ENCODE measurements around the gene SORD. TPM values are rescaled to one million over a fixed set of nuclear protein-coding genes. Genes with fewer than 3 reads are reported as not detected.
"Not testable (repeated sequence)": the region's sequence is repeated elsewhere in the genome, so short reads cannot be mapped to it uniquely, and the experiment has no call there.

Gene SORD
- total RNA-seq, 1 donor from 2014 or later, result 20.4 TPM

GRCh38 chr15:45102226-45102625, 79.2 kb downstream of the SORD start:
- Histone ChIP-seq H3K36me3 (no peaks in the 10 kb centered on the region), H3K4me3 (no peak overlapping the region), H3K4me1 (no peaks in the 10 kb centered on the region), H3K27me3 (no peaks in the 10 kb centered on the region), H3K9me3 (no peaks in the 10 kb centered on the region), H3K27ac (no peak overlapping the region)
- TF ChIP-seq CTCF (IDR thresholded peaks at IDR 0.05) (no peak), POLR2AphosphoS5 (IDR thresholded peaks at IDR 0.05; ENCODE audit: insufficient read depth in 1 of 2, low read depth in 1 of 2) (no peak), POLR2A (IDR thresholded peaks at IDR 0.05) (no peak)
- intact Hi-C loops (cut with DNase I), result no loop called here
- DNase-seq (ENCODE audit: extremely low spot score in 2 of 2), result no peak

GRCh38 chr15:45104170-45104569, 81.2 kb downstream of the SORD start:
- H3K27me3 ChIP-seq; H3K4me3 ChIP-seq; DNase-seq (ENCODE audit: extremely low spot score in 2 of 2); intact Hi-C loops (cut with DNase I); H3K9me3 ChIP-seq; H3K36me3 ChIP-seq; H3K4me1 ChIP-seq; H3K27ac ChIP-seq: not testable (repeated sequence)

DNA sequence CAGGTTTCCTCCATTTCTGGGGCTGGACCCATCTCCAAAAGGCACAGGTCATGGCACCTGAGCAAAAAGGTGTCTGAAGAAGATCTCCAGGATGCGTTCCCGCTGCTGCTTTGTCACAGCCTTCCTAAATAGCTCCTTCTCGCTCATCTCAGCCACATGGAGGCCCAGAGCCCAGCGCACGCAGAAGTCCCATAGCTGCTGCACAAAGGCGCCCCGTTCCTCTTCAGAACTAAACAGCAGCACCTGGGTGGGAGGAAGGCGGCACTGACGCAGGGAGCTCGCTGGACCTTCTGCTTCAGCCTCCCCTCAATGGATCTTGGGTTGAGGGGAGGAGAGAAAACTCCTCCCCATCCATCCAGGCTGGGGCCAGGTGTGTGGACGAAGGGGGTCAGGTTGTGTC, 82.6 kb downstream of the SORD start:
- H3K4me1 ChIP-seq, result no peaks in the 10 kb centered on the region

GRCh38 chr15:45106002-45106790, 83.2 kb downstream of the SORD start:
- Histone ChIP-seq H3K27me3 (no peaks in the 10 kb centered on the region), H3K4me1 (no peaks in the 10 kb centered on the region), H3K36me3 (no peaks in the 10 kb centered on the region), H3K4me3 (no peak overlapping the region), H3K27ac (no peak overlapping the region), H3K9me3 (no peaks in the 10 kb centered on the region)
- intact Hi-C loops (cut with DNase I), result no loop called here
- no peak for TF ChIP-seq POLR2A (IDR thresholded peaks at IDR 0.05)
- no peak for DNase-seq (ENCODE audit: extremely low spot score in 2 of 2)

More for the DNA sequence above, 82.6 kb downstream of the SORD start:
- intact Hi-C loops (cut with DNase I), result no loop called here
- H3K4me3 ChIP-seq, result no peak overlapping the region
- H3K36me3 ChIP-seq, result no peaks in the 10 kb centered on the region
- H3K27me3 ChIP-seq, result no peaks in the 10 kb centered on the region
- no peak overlapping the region for H3K27ac ChIP-seq
- no peak for DNase-seq (ENCODE audit: extremely low spot score in 2 of 2)
- no peaks in the 10 kb centered on the region for H3K9me3 ChIP-seq
- TF ChIP-seq CTCF (IDR thresholded peaks at IDR 0.05) (no peak), POLR2AphosphoS5 (IDR thresholded peaks at IDR 0.05; ENCODE audit: insufficient read depth in 1 of 2, low read depth in 1 of 2) (no peak), POLR2A (IDR thresholded peaks at IDR 0.05) (no peak)

- no peak for DNase-seq (ENCODE audit: extremely low spot score in 2 of 2)
- Histone ChIP-seq H3K9me3 (no peaks in the 10 kb centered on the region), H3K4me3 (no peak overlapping the region), H3K36me3 (no peaks in the 10 kb centered on the region), H3K27ac (no peak overlapping the region), H3K27me3 (peaks cover 4% of the 10 kb centered on the region), H3K4me1 (peaks cover 16% of the 10 kb centered on the region)
- intact Hi-C loops (cut with DNase I), result no loop called here
- TF ChIP-seq CTCF (IDR thresholded peaks at IDR 0.05), result no peak
- TF ChIP-seq POLR2AphosphoS5 (IDR thresholded peaks at IDR 0.05; ENCODE audit: insufficient read depth in 1 of 2, low read depth in 1 of 2), result no peak
- no peak for TF ChIP-seq POLR2A (IDR thresholded peaks at IDR 0.05)
Measured at GRCh38 chr15:45107941-45108630, 85.1 kb downstream of the SORD start.

DNA sequence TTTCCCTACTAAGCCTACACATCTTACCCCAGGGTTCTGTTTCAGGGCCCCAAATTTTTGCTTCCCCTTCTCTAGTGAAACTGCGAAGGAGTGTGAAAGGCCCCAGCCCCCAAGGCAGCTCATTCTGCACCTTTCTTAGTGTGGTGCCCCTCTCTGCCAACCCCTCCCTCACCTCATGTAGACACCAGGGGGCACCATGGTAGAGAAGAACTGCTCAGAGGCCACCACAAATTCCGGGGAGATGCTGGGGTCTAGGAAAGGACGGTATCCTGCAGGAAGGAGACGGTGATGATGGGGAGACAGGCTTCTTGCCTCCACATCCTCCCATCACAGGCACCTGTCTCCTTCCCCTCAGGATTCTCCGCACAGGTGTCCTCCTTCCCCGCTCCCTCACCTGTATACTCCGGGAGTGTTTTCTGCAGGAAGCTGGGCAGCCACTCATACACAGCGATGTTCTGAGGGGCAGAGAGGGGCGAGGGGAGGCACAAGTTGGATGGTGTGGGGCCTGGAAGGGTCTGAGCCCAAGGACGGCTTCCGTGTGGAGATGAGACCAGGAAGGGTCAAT, 87.3 kb downstream of the SORD start:
- DNase-seq (ENCODE audit: extremely low spot score in 2 of 2), result no peak
- H3K27ac ChIP-seq, result no peak overlapping the region
- no peak overlapping the region for H3K4me3 ChIP-seq
- no peaks in the 10 kb centered on the region for H3K36me3 ChIP-seq
- H3K4me1 ChIP-seq, result peaks cover 27% of the 10 kb centered on the region
- H3K27me3 ChIP-seq, result peaks cover 12% of the 10 kb centered on the region
- no peak for TF ChIP-seq POLR2A (IDR thresholded peaks at IDR 0.05)
- no peak for TF ChIP-seq CTCF (IDR thresholded peaks at IDR 0.05)
- no peak for TF ChIP-seq POLR2AphosphoS5 (IDR thresholded peaks at IDR 0.05; ENCODE audit: insufficient read depth in 1 of 2, low read depth in 1 of 2)
- no peaks in the 10 kb centered on the region for H3K9me3 ChIP-seq
- intact Hi-C loops (cut with DNase I), result no loop called here

All from vagina (tissue), 2 donors.